GM08714 (cell line): ENCODE measurements around the gene SIRT3.
"Not testable (repeated sequence)": the region's sequence is repeated elsewhere in the genome, so short reads cannot be mapped to it uniquely, and the experiment has no call there.

Experiments used
- H3K4me3 ChIP-seq: fragments of 200-500 bp; sonication (Bioruptor generic); 2 replicates; pipeline ENCODE4 v1.5.1; 2014; ENCODE audit warnings: mild to moderate bottlenecking, low read length, inconsistent platforms
- ZNF274 ChIP-seq: IDR thresholded peaks from 2 replicates; pipeline ENCODE4 v1.6.1; 2012; ENCODE audit warnings: mild to moderate bottlenecking, low read depth, low read length

Gene SIRT3

GRCh38 chr11:221539-221938, 14.6 kb downstream of the SIRT3 start:
- TF ChIP-seq ZNF274, result no peak
- no peak overlapping the region for H3K4me3 ChIP-seq

- H3K4me3 ChIP-seq, result not testable (repeated sequence)
Measured at GRCh38 chr11:220641-221215, 15.4 kb downstream of the SIRT3 start.

GRCh38 chr11:218815-219593, 17.1 kb downstream of the SIRT3 start:
- TF ChIP-seq ZNF274, result no peak
- no peak overlapping the region for H3K4me3 ChIP-seq

GRCh38 chr11:217704-218103, 18.4 kb downstream of the SIRT3 start:
- no peak overlapping the region for H3K4me3 ChIP-seq
- TF ChIP-seq ZNF274, result no peak

- TF ChIP-seq ZNF274, result no peak
- H3K4me3 ChIP-seq, result no peak overlapping the region
Measured at GRCh38 chr11:216081-216974, 19.8 kb downstream of the SIRT3 start.

- H3K4me3 ChIP-seq, result no peak overlapping the region
- TF ChIP-seq ZNF274, result no peak
Measured at GRCh38 chr11:215581-216037, 20.5 kb downstream of the SIRT3 start.

GRCh38 chr11:214083-214482, 22.1 kb downstream of the SIRT3 start:
- TF ChIP-seq ZNF274, result no peak
- no peak overlapping the region for H3K4me3 ChIP-seq

GRCh38 chr11:213111-213510, 23.0 kb downstream of the SIRT3 start:
- no peak overlapping the region for H3K4me3 ChIP-seq
- TF ChIP-seq ZNF274, result no peak

GRCh38 chr11:212150-213100, 23.7 kb downstream of the SIRT3 start:
- no peak overlapping the region for H3K4me3 ChIP-seq
- no peak for TF ChIP-seq ZNF274

- H3K4me3 ChIP-seq, result no peak overlapping the region
- no peak for TF ChIP-seq ZNF274
Measured at GRCh38 chr11:211741-212140, 24.4 kb downstream of the SIRT3 start.

GRCh38 chr11:211295-211694, 24.8 kb downstream of the SIRT3 start:
- H3K4me3 ChIP-seq, result no peak overlapping the region
- TF ChIP-seq ZNF274, result no peak

GRCh38 chr11:210803-211180, 25.4 kb downstream of the SIRT3 start:
- no peak for TF ChIP-seq ZNF274
- no peak overlapping the region for H3K4me3 ChIP-seq

- TF ChIP-seq ZNF274, result no peak
- H3K4me3 ChIP-seq, result no peak overlapping the region; the same call in 1 of the 2 replicates
Measured at GRCh38 chr11:210122-210802, 25.9 kb downstream of the SIRT3 start.
